GM21447 (cell line): ENCODE data around the gene SDHAF1.
A peak's percentile ranks its signal among the peaks of the same experiment; 100 is the strongest.
"Not testable (repeated sequence)": the region's sequence is repeated elsewhere in the genome, so short reads cannot be mapped to it uniquely, and the experiment has no call there.

ENCODE experiments used
- ATAC-seq: cut with Tn5 transposase; IDR thresholded peaks from one replicate; pipeline ENCODE4 v1.9.1; 2021; ENCODE audit not compliant: unreplicated experiment

SDHAF1 gene

DNA sequence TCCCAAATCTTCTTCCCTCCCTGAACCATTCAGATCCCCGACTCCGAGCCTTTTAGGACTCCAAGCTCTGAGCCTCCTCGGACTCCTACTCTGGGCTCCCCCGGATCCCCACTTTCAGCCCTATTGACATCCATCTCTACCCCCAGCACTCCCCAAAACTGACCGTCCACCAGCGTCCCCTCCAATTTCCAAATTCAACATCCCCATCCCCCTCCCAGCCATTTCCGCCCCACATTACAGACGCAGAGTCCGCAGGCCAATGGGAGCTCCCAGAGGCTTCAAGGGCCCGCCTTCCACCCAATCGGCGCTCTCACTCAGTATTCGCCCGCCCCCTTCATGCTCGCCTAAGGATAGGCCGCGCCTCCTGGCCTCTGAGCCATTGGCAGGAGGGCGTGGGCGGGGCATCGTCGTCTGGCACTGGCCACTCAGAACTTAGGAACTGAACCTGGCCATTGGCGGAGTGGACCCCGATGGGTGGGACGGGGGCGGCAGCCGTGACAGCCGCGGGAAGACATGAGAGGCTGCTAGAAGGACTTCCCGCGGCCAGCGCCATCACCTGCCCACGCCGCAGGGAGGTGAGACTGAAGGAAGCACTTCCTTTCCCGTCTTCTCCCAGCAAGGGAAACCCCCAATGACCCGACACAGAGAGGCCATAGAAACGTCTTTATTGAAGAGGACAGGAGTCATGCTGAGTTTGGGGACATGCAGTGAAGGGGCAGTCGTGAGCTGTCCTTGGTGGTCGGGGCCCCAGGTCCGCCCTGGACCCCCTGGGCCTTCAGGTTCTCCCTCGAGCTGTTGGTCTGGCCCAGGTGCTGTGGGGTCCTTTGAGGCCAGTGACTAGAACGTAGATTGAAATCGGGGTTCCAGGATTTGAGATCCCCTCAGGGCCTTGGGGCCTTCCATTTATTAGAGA, 19.3 kb downstream of the SDHAF1 start, which contains the start of gene ALKBH6:
TSS of gene ALKBH6 (minus strand) at position 202 of the 913 bp plus-strand sequence. CDS start 816 bp downstream, outside the sequence.
- peak; percentile 92 for ATAC-seq

DNA sequence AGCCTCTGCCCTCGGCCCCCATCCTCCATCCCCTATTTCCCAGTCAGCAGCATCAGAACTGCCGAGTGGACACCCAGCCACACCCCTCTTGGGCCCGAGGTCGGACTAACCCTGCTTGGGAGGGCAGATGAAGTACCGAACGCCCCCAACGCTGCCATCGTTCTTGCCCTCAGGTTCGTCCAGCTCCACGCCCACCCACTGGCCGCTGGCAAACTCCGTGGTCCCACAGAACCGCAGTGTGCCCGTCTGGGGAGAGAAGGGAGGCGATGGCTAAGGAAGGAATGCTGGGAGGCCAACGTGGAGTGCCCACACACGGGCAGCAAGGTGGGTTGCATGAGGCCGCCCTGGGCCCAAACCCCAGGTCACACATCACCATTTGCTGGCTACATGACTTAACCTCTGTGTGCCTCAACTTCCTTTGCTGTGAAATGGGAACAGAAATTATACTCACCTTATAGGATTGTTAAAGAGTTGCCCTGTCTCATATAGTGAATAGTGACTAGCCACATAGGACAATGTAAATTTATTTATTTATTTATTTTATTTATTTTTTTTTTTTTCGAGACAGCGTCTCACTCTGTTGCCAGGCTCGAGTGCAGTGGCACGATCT, 24.2 kb downstream of the SDHAF1 start:
- ATAC-seq, result no peak

DNA sequence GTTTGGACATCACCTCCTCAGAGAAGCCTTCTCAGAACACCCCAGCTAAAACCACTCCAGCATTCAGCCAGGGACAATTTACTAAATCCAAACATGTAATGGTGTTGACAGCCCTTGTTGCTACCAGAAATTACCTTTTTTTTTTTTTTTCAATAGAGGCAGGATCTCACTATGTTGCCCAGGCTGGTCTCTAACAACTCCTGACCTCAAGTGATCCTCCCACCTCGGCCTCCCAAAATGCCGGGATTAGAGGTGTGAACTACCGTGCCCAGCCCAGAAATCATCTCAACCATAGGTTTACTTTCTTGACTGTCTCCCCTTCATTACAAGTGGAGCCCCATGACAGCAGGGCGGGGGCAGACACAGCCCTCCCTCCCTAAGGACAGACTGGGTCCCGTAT, 28.4 kb downstream of the SDHAF1 start:
- ATAC-seq, result no peak

- no peak for ATAC-seq
Measured at GRCh38 chr19:36025541-36025940, 30.6 kb downstream of the SDHAF1 start.

DNA sequence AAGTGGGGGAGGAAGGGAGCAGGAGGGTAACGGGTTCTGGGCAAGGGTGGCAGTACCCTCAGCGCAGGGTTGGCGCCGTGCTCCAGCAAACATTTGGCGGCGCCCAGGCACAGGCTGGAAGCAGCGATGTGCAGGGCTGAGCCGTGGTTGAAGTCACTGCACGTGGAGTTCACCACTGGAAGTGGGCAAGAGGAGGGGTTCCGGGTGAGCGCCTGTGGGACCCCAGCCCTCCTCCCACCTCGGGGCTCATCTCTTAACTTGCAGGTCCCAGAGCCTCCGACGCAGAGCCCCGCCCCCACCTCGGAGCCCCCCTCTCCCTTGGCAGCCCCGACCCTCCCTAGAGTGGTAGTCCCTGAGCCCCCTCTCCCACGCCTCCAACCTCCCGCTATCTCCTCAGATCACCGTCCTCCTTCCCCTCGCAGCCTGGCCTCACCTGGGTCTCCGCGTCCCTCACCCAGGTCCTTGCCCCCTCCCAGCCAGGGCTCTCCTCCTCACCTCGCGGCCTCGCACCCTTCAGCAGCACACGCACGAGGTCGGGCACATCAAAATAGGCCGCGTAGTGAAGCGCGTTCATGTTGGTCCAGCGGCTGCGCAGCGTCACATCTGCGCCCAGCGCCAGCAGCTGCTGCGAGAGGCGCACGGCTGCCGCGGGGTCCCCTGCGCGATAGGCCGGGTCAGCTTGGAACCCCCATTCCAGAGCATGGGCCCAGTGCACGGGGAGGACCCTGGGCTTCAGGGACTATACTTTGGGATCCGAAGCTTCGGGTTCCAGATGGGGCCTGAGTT, 31.3 kb downstream of the SDHAF1 start:
- ATAC-seq, result no peak

- no peak for ATAC-seq
Measured at GRCh38 chr19:36027696-36028095, 32.7 kb downstream of the SDHAF1 start.

DNA sequence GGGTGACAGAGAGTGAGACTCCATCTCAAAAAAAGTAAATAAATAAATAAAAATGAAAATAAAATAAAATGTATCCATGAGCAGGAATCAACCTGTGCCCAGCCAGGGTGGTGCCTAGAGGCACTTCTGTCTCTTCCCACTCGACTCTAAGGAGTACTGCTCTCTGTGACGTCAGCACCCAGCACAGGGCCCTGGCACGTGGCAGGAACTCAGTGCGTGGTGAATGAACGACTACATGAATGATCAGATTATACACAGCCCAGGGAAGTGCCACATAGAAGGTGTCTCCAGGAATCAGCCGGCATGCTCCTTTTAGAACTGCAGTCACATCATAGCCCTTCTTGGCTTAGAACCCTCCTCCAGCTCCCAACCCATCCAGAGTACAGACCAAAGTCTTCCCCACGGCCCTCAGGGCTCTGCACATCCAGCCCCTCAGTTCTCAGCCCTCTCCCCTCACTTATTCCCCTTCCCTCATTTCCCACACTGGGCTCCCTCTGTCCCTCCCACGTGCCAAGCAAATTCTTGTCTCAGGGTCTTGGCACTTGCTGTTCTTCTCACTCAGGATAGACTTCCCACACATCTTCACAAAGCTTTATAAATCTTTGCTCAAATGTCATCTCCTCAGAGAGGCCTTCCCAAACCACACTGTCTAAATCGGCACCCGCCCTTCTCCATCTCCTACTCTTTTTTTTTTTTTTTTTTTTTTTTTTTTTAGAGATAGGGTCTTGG, 33.5 kb downstream of the SDHAF1 start:
- no peak for ATAC-seq

DNA sequence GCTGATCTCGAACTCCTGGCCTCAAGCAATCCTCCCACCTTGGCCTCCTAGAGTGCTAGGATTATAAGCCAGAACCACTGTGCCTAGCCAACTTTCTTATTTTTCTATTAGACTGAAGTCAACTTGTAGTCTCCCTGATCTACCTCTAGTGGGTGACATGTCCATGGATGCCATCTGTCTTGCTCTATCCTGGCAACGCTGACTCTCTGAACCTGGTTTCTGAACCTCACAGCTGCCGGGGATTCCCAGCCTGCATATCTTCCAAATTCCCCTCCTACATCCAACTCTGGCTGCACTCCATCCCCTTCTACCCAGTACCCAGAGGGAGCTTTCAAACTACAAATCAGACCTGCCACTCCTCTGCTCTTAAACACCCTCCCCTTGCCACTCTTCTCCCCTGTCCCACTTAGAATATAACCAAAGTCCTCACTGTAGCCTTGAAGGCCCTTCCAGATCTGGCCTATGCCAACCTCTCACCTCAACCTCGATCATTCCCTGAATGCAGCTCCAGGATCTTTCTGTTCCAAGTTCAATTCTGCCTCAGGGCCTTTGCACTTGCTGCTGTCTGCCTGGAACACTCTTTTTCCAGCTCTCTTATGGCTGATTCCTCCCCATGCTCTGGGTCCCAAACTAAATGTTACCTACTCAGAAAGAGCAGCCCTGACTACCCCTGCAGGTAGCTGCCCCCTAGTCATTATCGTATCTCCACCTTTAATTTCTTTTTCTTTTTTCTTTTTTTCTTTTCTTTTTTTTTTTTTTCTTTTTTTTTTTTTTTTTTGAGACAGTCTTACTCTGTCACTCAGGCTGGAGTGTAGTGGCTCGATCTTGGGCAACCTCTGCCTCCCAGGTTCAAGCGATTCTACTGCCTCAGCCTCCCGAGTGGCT, 35.5 kb downstream of the SDHAF1 start:
- no peak for ATAC-seq

DNA sequence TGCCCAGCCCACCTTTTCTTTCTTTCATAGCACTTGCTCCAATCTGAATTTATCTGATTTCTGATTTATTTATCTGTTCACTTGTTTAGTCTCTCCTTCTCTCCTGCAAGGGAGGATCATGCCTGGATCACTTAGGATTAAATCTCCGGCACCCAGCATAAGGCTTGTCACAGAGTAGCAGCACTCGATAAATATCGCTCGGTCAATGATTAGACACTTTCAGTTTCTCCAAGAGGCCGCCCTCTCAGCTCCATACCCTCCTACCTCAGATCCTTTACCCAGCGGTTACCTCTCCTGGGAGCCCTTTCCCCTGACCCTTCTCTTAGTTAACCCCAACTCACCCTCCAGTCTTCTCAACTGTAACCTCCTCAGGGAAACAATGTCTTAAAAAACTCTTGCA, 36.3 kb downstream of the SDHAF1 start:
- ATAC-seq, result no peak

- ATAC-seq, result no peak
Measured at GRCh38 chr19:36032251-36033104, 37.5 kb downstream of the SDHAF1 start, which contains the start of gene CLIP3. TSS of gene CLIP3 (minus strand) at chr19:36032873. CDS start at chr19:36032357, 516 bp downstream.

DNA sequence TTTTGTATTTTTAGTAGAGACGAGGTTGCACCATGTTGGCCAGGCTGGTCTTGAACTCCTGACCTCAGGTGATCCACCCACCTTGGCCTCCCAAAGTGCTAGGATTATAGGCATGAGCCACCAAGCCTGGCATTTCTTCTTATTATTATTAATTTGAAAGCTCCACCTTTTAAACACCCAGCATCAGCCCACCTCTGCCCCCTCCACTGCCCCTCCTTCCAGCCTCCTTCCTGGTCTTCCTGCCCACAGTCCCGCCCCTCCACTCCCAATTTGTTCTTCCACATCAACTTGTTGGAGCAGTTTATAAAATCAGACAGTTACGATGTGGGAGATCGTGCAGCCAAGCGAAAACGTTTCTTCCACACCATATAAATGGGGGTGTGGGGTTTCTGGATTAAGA, 45.5 kb downstream of the SDHAF1 start:
- ATAC-seq, result no peak

- not testable (repeated sequence) for ATAC-seq
Measured at GRCh38 chr19:36041092-36041491, 46.1 kb downstream of the SDHAF1 start.

DNA sequence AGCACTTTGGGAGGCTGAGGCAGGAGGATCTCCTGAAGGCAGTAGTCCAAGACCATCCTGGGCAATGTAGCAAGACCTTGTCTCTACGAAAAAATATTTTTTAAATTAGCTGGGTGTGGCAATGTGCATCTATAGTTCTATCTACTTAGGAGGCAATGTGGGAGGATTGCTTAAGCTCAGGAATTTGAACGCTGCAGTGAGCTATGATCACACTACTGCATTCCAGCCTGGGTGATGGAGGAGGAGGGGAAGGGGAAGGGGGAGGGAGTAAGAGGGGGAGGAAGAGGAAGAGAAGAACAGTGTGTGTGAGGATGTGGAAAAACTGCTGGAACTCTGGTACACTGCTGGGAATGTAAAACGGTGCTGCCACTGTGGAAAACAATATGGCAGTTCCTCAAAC, 46.8 kb downstream of the SDHAF1 start:
- no peak for ATAC-seq

- ATAC-seq, result no peak
Measured at GRCh38 chr19:36043952-36044351, 49.0 kb downstream of the SDHAF1 start.
